Measurements from ENCODE around the gene TXNL4B. TPM values are rescaled to one million over a fixed set of nuclear protein-coding genes. Genes with fewer than 3 reads are reported as not detected.

Gene TXNL4B
- polyA plus RNA-seq, 3 donors, result 6.4 to 10.9 (median 7.0) TPM

GRCh38 chr16:72091217-72091616 is 2.2 kb downstream of the TXNL4B start:
- Histone ChIP-seq H4K20me1 (ENCODE audit: insufficient read depth, low read length) (peaks cover 25% of the 10 kb centered on the region), H3K9ac (ENCODE audit: insufficient read depth, low read length, poor library complexity, severe bottlenecking) (no peak overlapping the region), H3K4me3 (replicated peaks in 1 of 3; ENCODE audit: low read depth in 2 of 3, low read length in 3 of 3) (no peak overlapping the region), H3K36me3 (replicated peaks in 1 of 2; ENCODE audit: control insufficient read depth in 1 of 2, insufficient read depth in 2 of 2, low read length in 2 of 2) (peaks cover 46 to 60% of the 10 kb centered on the region in 2 donors), H3K79me2 (ENCODE audit: insufficient read depth, low read length) (peaks cover 67% of the 10 kb centered on the region), H3K27ac (ENCODE audit: low read depth in 1 of 2, low read length in 2 of 2) (no peak overlapping the region), H3K4me2 (replicated peaks; ENCODE audit: extremely low read depth, low read length, poor library complexity, severe bottlenecking) (no peak overlapping the region), H2AFZ (ENCODE audit: insufficient read depth, low read depth, low read length, poor library complexity, severe bottlenecking) (no peak overlapping the region), H3K9me3 (replicated peaks in 1 of 2; ENCODE audit: control insufficient read depth in 1 of 2, insufficient read depth in 1 of 2, low read length in 2 of 2) (no peaks in the 10 kb centered on the region), H3K27me3 (ENCODE audit: control insufficient read depth in 2 of 2, insufficient read depth in 2 of 2, low read length in 2 of 2) (no peaks in the 10 kb centered on the region), H3K4me1 (ENCODE audit: control insufficient read depth in 1 of 2, insufficient read depth in 2 of 2, low read length in 2 of 2) (peaks cover 22 to 39% of the 10 kb centered on the region in 2 donors)
- Mint-ChIP-seq H3K4me3 (no peak overlapping the region), H3K9me3 (peaks cover 0 to 2% (median 0%) of the 10 kb centered on the region in 7 donors), H3K27ac (peak overlapping the region in 1 of 7 donors; percentile 26), H3K27me3 (ENCODE audit: low read depth in 3 of 3) (no peaks in the 10 kb centered on the region), H3K36me3 (peaks cover 50 to 51% of the 10 kb centered on the region in 2 donors), H3K4me1 (peaks cover 35% of the 10 kb centered on the region)
- intact Hi-C loops (cut with micrococcal nuclease), result loop anchor here in 1 of 2 donors (5.0 to 10.0 kb wide), 3 partner anchors 84 to 284 kb away; partner anchors contain the start of genes AP1G1, DHODH and IST1
- 100% methylated on average over 1 of the region's 3 CpGs for WGBS (ENCODE audit: insufficient coverage)
- TF ChIP-seq CTCF (IDR thresholded peaks at IDR 0.05), result no peak
- DNase-seq, result no peak

- Mint-ChIP-seq H3K4me3 (no peak overlapping the region), H3K4me1 (no peaks in the 10 kb centered on the region), H3K9me3 (peaks cover 13 to 21% (median 15%) of the 10 kb centered on the region in 7 donors), H3K36me3 (peaks cover 52 to 60% of the 10 kb centered on the region in 2 donors), H3K27me3 (ENCODE audit: low read depth in 3 of 3) (no peaks in the 10 kb centered on the region), H3K27ac (no peak overlapping the region)
- Histone ChIP-seq H3K9ac (ENCODE audit: insufficient read depth, low read length, poor library complexity, severe bottlenecking) (no peak overlapping the region), H3K27ac (ENCODE audit: low read depth in 1 of 2, low read length in 2 of 2) (no peak overlapping the region), H4K20me1 (ENCODE audit: insufficient read depth, low read length) (peaks cover 5% of the 10 kb centered on the region), H3K9me3 (replicated peaks in 1 of 2; ENCODE audit: control insufficient read depth in 1 of 2, insufficient read depth in 1 of 2, low read length in 2 of 2) (peaks cover 15 to 19% of the 10 kb centered on the region in 2 donors), H3K36me3 (replicated peaks in 1 of 2; ENCODE audit: control insufficient read depth in 1 of 2, insufficient read depth in 2 of 2, low read length in 2 of 2) (peaks cover 56 to 65% of the 10 kb centered on the region in 2 donors), H2AFZ (ENCODE audit: insufficient read depth, low read depth, low read length, poor library complexity, severe bottlenecking) (no peak overlapping the region), H3K4me2 (replicated peaks; ENCODE audit: extremely low read depth, low read length, poor library complexity, severe bottlenecking) (no peak overlapping the region), H3K4me1 (ENCODE audit: control insufficient read depth in 1 of 2, insufficient read depth in 2 of 2, low read length in 2 of 2) (no peaks in the 10 kb centered on the region), H3K4me3 (replicated peaks in 1 of 3; ENCODE audit: low read depth in 2 of 3, low read length in 3 of 3) (no peak overlapping the region), H3K27me3 (ENCODE audit: control insufficient read depth in 2 of 2, insufficient read depth in 2 of 2, low read length in 2 of 2) (no peaks in the 10 kb centered on the region), H3K79me2 (ENCODE audit: insufficient read depth, low read length) (peaks cover 7% of the 10 kb centered on the region)
- DNase-seq, result no peak
- no peak for TF ChIP-seq CTCF (IDR thresholded peaks at IDR 0.05)
- no CpG with 5 or more reads among the region's 2 CpGs for WGBS (ENCODE audit: insufficient coverage)
- intact Hi-C loops (cut with micrococcal nuclease), result no loop called here
These were observed 8.4 kb downstream of the TXNL4B start for GRCh38 chr16:72085002-72085401.

Measured in CD14-positive monocyte (primary cell).